RWPE2 (cell line): ENCODE measurements around the gene VDR.

Experiments used
- ATAC-seq: fragments of 200-7000 bp; cut with Tn5 transposase; 3 replicates; pipeline ENCODE4 v1.9.1; 2021; ENCODE audit warnings: low read depth
- DNase-seq: peaks from one replicate; pipeline ENCODE4 v3.0.0-alpha.2; 2020; ENCODE audit warnings: low spot score
- H3K27ac ChIP-seq: fragments of 450-650 bp; 2 replicates; pipeline ENCODE4 v1.5.1; 2017; ENCODE audit warnings: mild to moderate bottlenecking; ENCODE audit not compliant: poor library complexity, severe bottlenecking
- H3K27me3 ChIP-seq: fragments of 250-450 bp; sonication (Bioruptor Pico); 2 replicates; pipeline ENCODE4 v1.5.1; 2021; ENCODE audit warnings: mild to moderate bottlenecking, moderate library complexity; ENCODE audit not compliant: insufficient read depth, poor library complexity, severe bottlenecking
- H3K36me3 ChIP-seq: fragments of 250-450 bp; sonication (Bioruptor Pico); 2 replicates; pipeline ENCODE4 v1.5.1; 2020; ENCODE audit warnings: low read depth, mild to moderate bottlenecking, moderate library complexity
- H3K4me1 ChIP-seq: fragments of 250-450 bp; sonication (Bioruptor Pico); 2 replicates; pipeline ENCODE4 v1.5.1; 2021; ENCODE audit warnings: mild to moderate bottlenecking, moderate library complexity; ENCODE audit not compliant: insufficient read depth, poor library complexity, severe bottlenecking
- H3K4me3 ChIP-seq: fragments of 250-450 bp; sonication (Bioruptor Pico); 2 replicates; pipeline ENCODE4 v1.5.1; 2021; ENCODE audit warnings: mild to moderate bottlenecking, moderate library complexity; ENCODE audit not compliant: severe bottlenecking
- H3K9me3 ChIP-seq: fragments of 250-450 bp; sonication (Bioruptor Pico); 2 replicates; pipeline ENCODE4 v1.5.1; 2021; ENCODE audit warnings: mild to moderate bottlenecking, moderate library complexity; ENCODE audit not compliant: severe bottlenecking
- CTCF ChIP-seq: fragments of 450-650 bp; IDR thresholded peaks from one replicate; pipeline ENCODE4 v1.5.1; 2017; ENCODE audit warnings: mild to moderate bottlenecking, moderate library complexity; ENCODE audit not compliant: poor library complexity, severe bottlenecking

VDR gene

GRCh38 chr12:47823422-47824086 is 81.2 kb downstream of the VDR start:
- peaks cover 42% of the 10 kb centered on the region for H3K4me1 ChIP-seq

DNA sequence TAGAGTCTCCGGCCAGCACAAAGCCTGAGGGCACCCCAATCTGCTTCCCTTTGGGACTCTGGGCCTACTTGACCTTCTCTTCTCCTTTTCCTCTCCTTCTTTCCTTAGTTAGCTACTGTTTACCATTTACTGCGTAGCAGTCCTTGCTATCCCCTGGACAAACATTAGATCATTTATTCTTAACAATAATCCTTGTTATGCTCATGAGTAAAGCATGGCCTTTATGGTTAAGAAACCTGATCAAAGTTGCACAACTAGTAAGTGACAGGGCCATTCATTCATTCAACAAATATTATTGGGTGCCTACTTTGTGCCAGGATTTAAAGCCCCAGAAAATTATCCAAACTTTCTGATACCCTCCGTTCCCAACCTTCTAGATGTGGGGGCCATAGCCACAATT is 81.9 kb downstream of the VDR start:
- H3K36me3 ChIP-seq: peaks cover 8% of the 10 kb centered on the region; the same call in 1 of the 2 replicates
- ATAC-seq: no peak
- peaks cover 42% of the 10 kb centered on the region for H3K4me1 ChIP-seq
- no peaks in the 10 kb centered on the region for H3K27me3 ChIP-seq
- DNase-seq: no peak
- TF ChIP-seq CTCF: no peak
- no peaks in the 10 kb centered on the region for H3K9me3 ChIP-seq
- H3K27ac ChIP-seq: peak overlapping the region; percentile 95
- no peak overlapping the region for H3K4me3 ChIP-seq

More at GRCh38 chr12:47823422-47824086, 81.2 kb downstream of the VDR start:
- Histone ChIP-seq H3K27ac (peak overlapping the region; percentile 95), H3K4me3 (no peak overlapping the region), H3K27me3 (no peaks in the 10 kb centered on the region), H3K36me3 (peaks cover under 1% of the 10 kb centered on the region; the same call in 1 of the 2 replicates), H3K9me3 (no peaks in the 10 kb centered on the region)
- ATAC-seq (no peak), DNase-seq (no peak)
- no peak for TF ChIP-seq CTCF

DNA sequence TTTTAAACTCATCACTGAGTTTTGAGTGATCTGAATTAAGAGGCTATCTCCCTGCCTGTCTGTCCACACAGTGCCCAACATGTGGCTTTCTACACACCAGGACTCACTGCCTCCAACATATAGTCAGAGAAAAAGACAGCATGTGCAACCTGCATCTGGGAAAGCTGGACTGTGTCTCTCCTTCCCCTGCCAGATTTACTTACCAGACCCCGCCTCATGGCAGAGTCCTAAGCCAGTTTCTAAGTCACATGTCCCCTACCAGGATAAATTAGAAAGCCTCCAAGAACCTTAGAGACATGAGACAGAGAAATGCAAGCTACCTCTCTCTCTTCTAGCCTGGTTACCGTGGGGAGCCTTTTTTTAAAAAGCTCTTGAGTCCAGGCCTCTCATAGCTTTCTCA is 82.4 kb downstream of the VDR start:
- no peaks in the 10 kb centered on the region for H3K27me3 ChIP-seq
- H3K9me3 ChIP-seq: no peaks in the 10 kb centered on the region
- H3K36me3 ChIP-seq: peaks cover 12% of the 10 kb centered on the region; the same call in 1 of the 2 replicates
- ATAC-seq (no peak), DNase-seq (no peak)
- peak overlapping the region; percentile 95 for H3K27ac ChIP-seq
- no peak for TF ChIP-seq CTCF
- no peak overlapping the region for H3K4me3 ChIP-seq
- peaks cover 42% of the 10 kb centered on the region for H3K4me1 ChIP-seq

DNA sequence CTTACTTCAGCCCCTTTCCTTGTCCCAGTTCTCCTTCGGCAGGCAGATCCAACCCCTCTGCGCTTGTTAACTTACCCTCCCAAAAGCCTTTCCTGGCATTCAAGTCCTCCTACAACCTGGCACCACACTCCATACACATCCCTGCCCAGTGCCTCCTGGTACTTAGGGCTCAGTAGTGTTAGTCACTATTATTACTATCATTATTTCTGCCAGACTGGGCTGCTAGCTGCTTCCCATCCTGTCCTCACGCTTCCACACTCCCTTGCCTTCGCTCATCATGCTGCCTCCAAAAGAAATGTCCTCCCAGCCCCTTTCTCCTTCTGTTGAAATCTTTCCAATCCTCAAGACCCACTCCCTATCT is 83.5 kb downstream of the VDR start:
- Histone ChIP-seq H3K4me3 (no peak overlapping the region), H3K9me3 (no peaks in the 10 kb centered on the region), H3K27ac (peak overlapping the region; percentile 95), H3K4me1 (peaks cover 42% of the 10 kb centered on the region), H3K27me3 (no peaks in the 10 kb centered on the region), H3K36me3 (peaks cover 13% of the 10 kb centered on the region; the same call in 1 of the 2 replicates)
- no peak for TF ChIP-seq CTCF
- DNase-seq: no peak
- ATAC-seq: no peak

DNA sequence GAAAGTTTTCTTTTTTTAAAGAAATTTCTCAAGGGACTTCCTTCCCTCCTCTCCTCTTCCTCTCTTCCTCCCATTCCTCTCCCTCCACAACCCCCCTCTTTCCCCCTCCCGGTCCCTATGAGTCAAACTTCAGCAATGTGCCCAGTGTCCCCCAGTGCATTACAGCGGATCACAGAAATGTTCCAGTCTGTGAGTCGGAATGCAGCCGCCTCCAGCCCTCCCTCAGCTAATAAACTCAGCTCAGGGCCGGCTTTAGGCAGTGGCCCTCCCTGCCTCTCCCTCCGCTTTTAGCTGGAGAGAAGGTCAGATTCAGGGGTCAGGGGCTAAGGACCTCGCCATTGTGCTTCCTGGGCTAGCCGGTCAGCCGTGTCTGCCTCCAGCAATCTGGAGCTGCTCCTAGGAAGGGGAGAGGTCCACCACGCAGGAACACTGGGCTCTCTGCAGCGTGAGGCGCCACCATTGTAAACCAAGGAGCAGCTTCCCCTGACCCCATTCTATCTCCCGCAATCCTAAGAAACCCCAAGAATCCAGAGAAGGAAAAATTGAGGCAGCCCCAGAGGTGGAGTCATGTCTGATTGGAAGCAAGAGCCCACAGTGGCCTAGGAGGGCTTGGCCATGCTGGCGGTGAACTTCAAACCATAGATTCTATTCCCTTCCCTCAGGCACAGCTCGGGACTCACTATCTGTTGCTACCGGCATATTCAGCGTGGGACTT is 84.0 kb downstream of the VDR start:
- peak overlapping the region; percentile 94 for H3K4me3 ChIP-seq
- no peaks in the 10 kb centered on the region for H3K27me3 ChIP-seq
- ATAC-seq (peak; percentile 69), DNase-seq (peak; percentile 86)
- H3K9me3 ChIP-seq: no peaks in the 10 kb centered on the region
- peak overlapping the region; percentile 95 for H3K27ac ChIP-seq
- TF ChIP-seq CTCF: no peak
- H3K36me3 ChIP-seq: peaks cover 13% of the 10 kb centered on the region; the same call in 1 of the 2 replicates
- peaks cover 37% of the 10 kb centered on the region for H3K4me1 ChIP-seq
